ENCODE results near the gene LMBR1L.

LMBR1L gene

GRCh38 chr12:49051373-49051764 lies 59.3 kb downstream of the LMBR1L start:
- Histone ChIP-seq H3K27ac (ENCODE audit: low read depth, low read length) (no peak overlapping the region), H3K36me3 (ENCODE audit: control insufficient read depth, insufficient read depth, low read length) (peaks cover 88% of the 10 kb centered on the region), H3K27me3 (ENCODE audit: control insufficient read depth, insufficient read depth, low read length) (no peaks in the 10 kb centered on the region)

GRCh38 chr12:49050507-49051372 lies 59.9 kb downstream of the LMBR1L start:
- Histone ChIP-seq H3K4me3 (ENCODE audit: low read depth, low read length) (no peak overlapping the region), H3K4me1 (ENCODE audit: control insufficient read depth, insufficient read depth, low read length) (peaks cover under 1% of the 10 kb centered on the region; the same call in 1 of the 2 replicates), H3K27ac (ENCODE audit: low read depth, low read length) (no peak overlapping the region), H3K27me3 (ENCODE audit: control insufficient read depth, insufficient read depth, low read length) (no peaks in the 10 kb centered on the region), H3K9me3 (ENCODE audit: control insufficient read depth, insufficient read depth, low read depth, low read length) (no peaks in the 10 kb centered on the region), H3K9ac (ENCODE audit: low read length) (no peak overlapping the region), H3K36me3 (ENCODE audit: control insufficient read depth, insufficient read depth, low read length) (peaks cover 94% of the 10 kb centered on the region)

More at GRCh38 chr12:49051373-49051764, 59.3 kb downstream of the LMBR1L start:
- Histone ChIP-seq H3K9ac (ENCODE audit: low read length) (no peak overlapping the region), H3K4me1 (ENCODE audit: control insufficient read depth, insufficient read depth, low read length) (peaks cover 7% of the 10 kb centered on the region; the same call in 1 of the 2 replicates), H3K4me3 (ENCODE audit: low read depth, low read length) (no peak overlapping the region), H3K9me3 (ENCODE audit: control insufficient read depth, insufficient read depth, low read depth, low read length) (no peaks in the 10 kb centered on the region)

GRCh38 chr12:49049566-49050224 lies 61.0 kb downstream of the LMBR1L start:
- Histone ChIP-seq H3K4me3 (ENCODE audit: low read depth, low read length) (no peak overlapping the region), H3K27ac (ENCODE audit: low read depth, low read length) (no peak overlapping the region), H3K9ac (ENCODE audit: low read length) (no peak overlapping the region), H3K36me3 (ENCODE audit: control insufficient read depth, insufficient read depth, low read length) (peaks cover 98% of the 10 kb centered on the region), H3K9me3 (ENCODE audit: control insufficient read depth, insufficient read depth, low read depth, low read length) (no peaks in the 10 kb centered on the region), H3K4me1 (ENCODE audit: control insufficient read depth, insufficient read depth, low read length) (no peaks in the 10 kb centered on the region), H3K27me3 (ENCODE audit: control insufficient read depth, insufficient read depth, low read length) (no peaks in the 10 kb centered on the region)

DNA sequence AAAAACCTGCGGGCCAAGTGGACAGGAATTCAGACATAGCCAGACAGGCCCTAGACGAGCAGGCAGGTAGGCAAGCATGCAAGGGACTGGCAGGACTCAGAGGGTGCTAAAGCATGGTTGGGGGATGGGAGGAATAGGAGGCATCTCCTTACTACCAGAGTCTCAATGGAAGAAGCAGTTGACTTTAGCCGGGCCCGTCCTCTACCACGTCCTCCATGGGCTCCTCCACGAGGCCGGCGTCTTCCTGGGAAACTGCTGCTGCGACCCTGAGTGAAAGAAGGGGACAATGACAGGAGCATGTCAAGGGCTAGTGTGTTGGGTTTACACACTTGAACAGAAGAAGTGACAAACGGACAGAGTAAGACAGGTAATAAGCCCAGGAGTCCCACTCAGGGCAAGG lies 61.7 kb downstream of the LMBR1L start:
- Histone ChIP-seq H3K4me3 (ENCODE audit: low read depth, low read length) (no peak overlapping the region), H3K9me3 (ENCODE audit: control insufficient read depth, insufficient read depth, low read depth, low read length) (no peaks in the 10 kb centered on the region), H3K27me3 (ENCODE audit: control insufficient read depth, insufficient read depth, low read length) (no peaks in the 10 kb centered on the region), H3K9ac (ENCODE audit: low read length) (no peak overlapping the region), H3K4me1 (ENCODE audit: control insufficient read depth, insufficient read depth, low read length) (no peaks in the 10 kb centered on the region), H3K36me3 (ENCODE audit: control insufficient read depth, insufficient read depth, low read length) (peaks cover 98% of the 10 kb centered on the region), H3K27ac (ENCODE audit: low read depth, low read length) (no peak overlapping the region)

Data from HUES6 (cell line).